ENCODE measurements around the gene TAX1BP3. TPM values are rescaled to one million over a fixed set of nuclear protein-coding genes. Genes with fewer than 3 reads are reported as not detected.

The TAX1BP3 gene
- total RNA-seq, 1 experiment from 2014 or later = 50.0 TPM

- Histone ChIP-seq H3K27me3 (ENCODE audit: insufficient read depth, low read length) (no peaks in the 10 kb centered on the region), H3K9me2 (ENCODE audit: insufficient read depth) (no peaks in the 10 kb centered on the region), H3K4me1 (ENCODE audit: control insufficient read depth in 1 of 2, insufficient read depth in 2 of 2, low read length in 2 of 2) (no peaks in the 10 kb centered on the region), H4K20me1 (ENCODE audit: insufficient read depth) (no peaks in the 10 kb centered on the region), H3K9me3 (ENCODE audit: control insufficient read depth in 1 of 2, insufficient read depth in 1 of 2, low read depth in 1 of 2, low read length in 2 of 2) (no peaks in the 10 kb centered on the region), H3K27ac (ENCODE audit: low read depth, low read length) (no peak overlapping the region), H3K4me3 (replicated peaks in 1 of 2; ENCODE audit: low read depth in 1 of 2, low read length in 2 of 2) (no peak overlapping the region), H3K9ac (ENCODE audit: low read length) (no peak overlapping the region), H2AFZ (ENCODE audit: low read depth, low read length, poor library complexity, severe bottlenecking) (no peak overlapping the region), H3K4me2 (ENCODE audit: low read length) (no peak overlapping the region), H3K36me3 (ENCODE audit: control insufficient read depth in 1 of 2, insufficient read depth in 2 of 2, low read length in 2 of 2) (peaks cover 27 to 39% of the 10 kb centered on the region in 2 experiments; a peak in 3 of 4 replicates), H3K79me2 (ENCODE audit: insufficient read depth, low read length) (peaks cover 46% of the 10 kb centered on the region)
- intact Hi-C loops (cut with micrococcal nuclease) = no loop called here
- DNase-seq (ENCODE audit: low read depth, low spot score) (no peak), ATAC-seq (no peak)
- TF ChIP-seq CEBPB (IDR thresholded peaks at IDR 0.05; ENCODE audit: low read depth) (no peak), CTCF (IDR thresholded peaks at IDR 0.05 in 2 of 3, conservative IDR thresholded peaks at IDR 0.05 in 1 of 3; ENCODE audit: borderline replicate concordance in 1 of 3, insufficient read depth in 1 of 3, low read depth in 2 of 3, low read length in 2 of 3) (no peak), TCF7L2 (IDR thresholded peaks at IDR 0.05; ENCODE audit: borderline replicate concordance, extremely low read depth, insufficient read depth, insufficient read length) (no peak), ZNF274 (IDR thresholded peaks at IDR 0.05; ENCODE audit: low read depth, low read length) (no peak), SP1 (IDR thresholded peaks at IDR 0.05; ENCODE audit: low read depth) (no peak), JUND (IDR thresholded peaks at IDR 0.05) (no peak), SIN3A (IDR thresholded peaks at IDR 0.05; ENCODE audit: low read depth) (no peak), EGR1 (IDR thresholded peaks at IDR 0.05; ENCODE audit: low read depth) (no peak), POLR2AphosphoS5 (IDR thresholded peaks at IDR 0.05; ENCODE audit: low read depth, low read length) (no peak), FOSL1 (IDR thresholded peaks at IDR 0.05; ENCODE audit: low read depth) (no peak), EZH2 (IDR thresholded peaks at IDR 0.05) (no peak), YY1 (IDR thresholded peaks at IDR 0.05; ENCODE audit: extremely low read depth, insufficient replicate concordance, low read depth, low read length) (no peak), POLR2A (IDR thresholded peaks at IDR 0.05; ENCODE audit: borderline replicate concordance, extremely low read depth, insufficient read depth, insufficient read length) (no peak), CBX3 (IDR thresholded peaks at IDR 0.05; ENCODE audit: low read depth) (no peak), ATF3 (IDR thresholded peaks at IDR 0.05) (no peak), ZBTB33 (IDR thresholded peaks at IDR 0.05; ENCODE audit: extremely low read depth, insufficient replicate concordance, low read length) (no peak), MAX (IDR thresholded peaks at IDR 0.05) (no peak), ZFX (IDR thresholded peaks at IDR 0.05) (no peak), REST (IDR thresholded peaks at IDR 0.05; ENCODE audit: low read depth) (no peak), EZH2phosphoT487 (IDR thresholded peaks at IDR 0.05; ENCODE audit: borderline replicate concordance) (no peak)
- no TSS peak for BruUV-seq (replicated peaks)
- ChIA-PET CTCF (no interaction called here), RAD21 (ENCODE audit: low non-redundant PET in 1 of 2, low total read pairs in 2 of 2, uncharacterized antibody in 2 of 2, unreplicated experiment in 2 of 2) (no interaction called here), POLR2A (no interaction called here)
These were observed 40.6 kb downstream of the TAX1BP3 start for GRCh38 chr17:3627769-3628167.
